DOHH2 (cell line): ENCODE results near the gene UXS1.

Experiments
- H3F3A ChIP-seq: fragments of 200-600 bp; sonication (generic), shearing (Covaris generic); 2 replicates; pipeline ENCODE4 v1.6.0; 2016; ENCODE audit warnings: antibody characterized with exemption, mild to moderate bottlenecking; ENCODE audit not compliant: control insufficient read depth, insufficient read depth
- H3K27ac ChIP-seq: fragments of 200-600 bp; sonication (generic); 2 replicates; pipeline ENCODE4 v1.5.1; 2014; ENCODE audit warnings: low read depth, mild to moderate bottlenecking, low read length, moderate library complexity
- H3K27me3 ChIP-seq: fragments of 200-600 bp; sonication (generic); 2 replicates; pipeline ENCODE4 v1.6.1; 2014; ENCODE audit warnings: mild to moderate bottlenecking, low read length, mixed read lengths; ENCODE audit not compliant: control insufficient read depth
- H3K36me3 ChIP-seq: fragments of 200-600 bp; sonication (generic); 2 replicates; pipeline ENCODE4 v1.6.1; 2014; ENCODE audit warnings: mild to moderate bottlenecking, low read length, moderate library complexity, mixed read lengths; ENCODE audit not compliant: control insufficient read depth
- H3K4me1 ChIP-seq: fragments of 200-600 bp; sonication (generic); 2 replicates; pipeline ENCODE4 v1.6.1; 2014; ENCODE audit warnings: mild to moderate bottlenecking, low read length, mixed read lengths; ENCODE audit not compliant: control insufficient read depth
- H3K4me2 ChIP-seq: fragments of 200-600 bp; sonication (generic); 2 replicates; pipeline ENCODE4 v1.6.0; 2014; ENCODE audit warnings: mild to moderate bottlenecking, low read length, moderate library complexity
- H3K4me3 ChIP-seq: fragments of 200-600 bp; sonication (generic); 2 replicates; pipeline ENCODE4 v1.5.1; 2014; ENCODE audit warnings: mild to moderate bottlenecking, low read length, mixed read lengths
- H3K79me2 ChIP-seq: fragments of 200-600 bp; sonication (generic); 2 replicates; pipeline ENCODE4 v1.6.1; 2014; ENCODE audit warnings: mild to moderate bottlenecking, low read length, mixed read lengths; ENCODE audit not compliant: control insufficient read depth
- H3K9me2 ChIP-seq: fragments of 200-600 bp; sonication (generic); replicated peaks from 2 replicates; pipeline ENCODE4 v1.6.1; 2014; ENCODE audit warnings: mild to moderate bottlenecking, low read length, mixed read lengths; ENCODE audit not compliant: control insufficient read depth
- H3K9me3 ChIP-seq: fragments of 200-600 bp; sonication (generic); 2 replicates; pipeline ENCODE4 v1.6.1; 2014; ENCODE audit warnings: antibody characterized with exemption, low read length, mixed read lengths; ENCODE audit not compliant: control insufficient read depth, insufficient read depth
- H4K20me1 ChIP-seq: fragments of 200-600 bp; sonication (generic); 2 replicates; pipeline ENCODE4 v1.6.0; 2014; ENCODE audit warnings: low read depth, mild to moderate bottlenecking, antibody characterized with exemption, low read length, moderate library complexity; ENCODE audit not compliant: control insufficient read depth, insufficient read depth
- EZH2phosphoT487 ChIP-seq: fragments of 200-600 bp; sonication (generic); IDR thresholded peaks from 2 replicates; pipeline ENCODE4 v1.6.1; 2017; ENCODE audit warnings: borderline replicate concordance, mild to moderate bottlenecking, antibody characterized with exemption, low read length, moderate library complexity, mixed read lengths
- TF ChIP-seq, protein P1 (sequence below): fragments of 200-600 bp; sonication (generic); IDR thresholded peaks from one replicate; pipeline ENCODE4 v1.5.1; 2014; ENCODE audit warnings: antibody characterized with exemption, mild to moderate bottlenecking, low read depth, low read length; ENCODE audit not compliant: poor library complexity, severe bottlenecking

UXS1 gene

DNA sequence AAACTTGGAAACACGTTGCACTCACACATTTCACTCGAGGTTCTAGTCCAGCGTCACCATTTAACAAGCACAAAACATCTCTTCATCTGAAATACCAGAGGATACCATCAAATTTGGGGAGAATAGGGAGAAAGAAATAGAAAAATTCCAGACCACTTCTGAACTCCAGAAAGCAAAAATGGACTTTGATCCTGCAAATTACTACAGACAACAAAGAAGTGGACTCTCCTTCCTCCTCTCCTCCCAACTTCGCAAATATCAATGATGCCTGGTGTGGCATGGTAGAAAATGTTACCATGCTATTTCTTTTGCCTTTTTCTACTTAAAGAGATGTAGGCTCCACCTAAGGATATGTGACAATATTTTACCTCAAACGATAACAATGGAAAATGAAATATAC, 13.5 kb downstream of the UXS1 start:
- no peaks in the 10 kb centered on the region for H3K9me2 ChIP-seq
- H3K36me3 ChIP-seq, result no peaks in the 10 kb centered on the region
- H4K20me1 ChIP-seq, result no peaks in the 10 kb centered on the region
- H3K27ac ChIP-seq, result no peak overlapping the region
- no peak overlapping the region for H3K4me3 ChIP-seq
- H3K9me3 ChIP-seq, result no peaks in the 10 kb centered on the region
- peaks cover 21% of the 10 kb centered on the region for H3K79me2 ChIP-seq
- no peaks in the 10 kb centered on the region for H3K4me1 ChIP-seq
- TF ChIP-seq EZH2phosphoT487, result no peak
- TF ChIP-seq, protein P1, sequence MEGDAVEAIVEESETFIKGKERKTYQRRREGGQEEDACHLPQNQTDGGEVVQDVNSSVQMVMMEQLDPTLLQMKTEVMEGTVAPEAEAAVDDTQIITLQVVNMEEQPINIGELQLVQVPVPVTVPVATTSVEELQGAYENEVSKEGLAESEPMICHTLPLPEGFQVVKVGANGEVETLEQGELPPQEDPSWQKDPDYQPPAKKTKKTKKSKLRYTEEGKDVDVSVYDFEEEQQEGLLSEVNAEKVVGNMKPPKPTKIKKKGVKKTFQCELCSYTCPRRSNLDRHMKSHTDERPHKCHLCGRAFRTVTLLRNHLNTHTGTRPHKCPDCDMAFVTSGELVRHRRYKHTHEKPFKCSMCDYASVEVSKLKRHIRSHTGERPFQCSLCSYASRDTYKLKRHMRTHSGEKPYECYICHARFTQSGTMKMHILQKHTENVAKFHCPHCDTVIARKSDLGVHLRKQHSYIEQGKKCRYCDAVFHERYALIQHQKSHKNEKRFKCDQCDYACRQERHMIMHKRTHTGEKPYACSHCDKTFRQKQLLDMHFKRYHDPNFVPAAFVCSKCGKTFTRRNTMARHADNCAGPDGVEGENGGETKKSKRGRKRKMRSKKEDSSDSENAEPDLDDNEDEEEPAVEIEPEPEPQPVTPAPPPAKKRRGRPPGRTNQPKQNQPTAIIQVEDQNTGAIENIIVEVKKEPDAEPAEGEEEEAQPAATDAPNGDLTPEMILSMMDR, result no peak
- no peaks in the 10 kb centered on the region for H3K27me3 ChIP-seq
- no peaks in the 10 kb centered on the region for H3F3A ChIP-seq
- no peak overlapping the region for H3K4me2 ChIP-seq

DNA sequence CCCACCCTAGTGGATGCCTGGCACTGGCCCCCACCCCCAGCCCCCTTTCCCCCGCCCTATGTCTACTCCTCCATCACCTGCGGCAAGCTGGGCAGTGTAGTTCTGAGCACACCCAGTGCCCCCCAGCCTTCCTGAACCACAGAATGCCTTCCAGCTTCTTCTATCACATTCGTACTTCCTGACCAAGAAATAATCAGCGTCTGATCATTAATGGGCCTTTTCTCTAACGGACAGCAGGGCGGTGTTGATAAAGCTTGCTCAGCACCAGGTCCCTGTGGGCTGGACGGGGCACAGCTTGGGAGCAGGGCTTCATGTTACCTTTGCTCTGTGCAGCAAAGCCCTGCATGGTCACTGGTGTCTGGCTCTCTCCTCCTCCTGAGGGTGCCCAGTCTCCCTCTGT, 15.4 kb downstream of the UXS1 start:
- H3K9me3 ChIP-seq, result no peaks in the 10 kb centered on the region
- H3K9me2 ChIP-seq, result no peaks in the 10 kb centered on the region
- no peak overlapping the region for H3K4me3 ChIP-seq
- H3K4me1 ChIP-seq, result no peaks in the 10 kb centered on the region
- no peak for TF ChIP-seq EZH2phosphoT487
- TF ChIP-seq, protein P1, result no peak
- no peaks in the 10 kb centered on the region for H4K20me1 ChIP-seq
- no peaks in the 10 kb centered on the region for H3K27me3 ChIP-seq
- H3F3A ChIP-seq, result no peaks in the 10 kb centered on the region
- H3K79me2 ChIP-seq, result peaks cover 9% of the 10 kb centered on the region; the same call in 1 of the 2 replicates
- no peaks in the 10 kb centered on the region for H3K36me3 ChIP-seq
- H3K4me2 ChIP-seq, result no peak overlapping the region
- no peak overlapping the region for H3K27ac ChIP-seq

DNA sequence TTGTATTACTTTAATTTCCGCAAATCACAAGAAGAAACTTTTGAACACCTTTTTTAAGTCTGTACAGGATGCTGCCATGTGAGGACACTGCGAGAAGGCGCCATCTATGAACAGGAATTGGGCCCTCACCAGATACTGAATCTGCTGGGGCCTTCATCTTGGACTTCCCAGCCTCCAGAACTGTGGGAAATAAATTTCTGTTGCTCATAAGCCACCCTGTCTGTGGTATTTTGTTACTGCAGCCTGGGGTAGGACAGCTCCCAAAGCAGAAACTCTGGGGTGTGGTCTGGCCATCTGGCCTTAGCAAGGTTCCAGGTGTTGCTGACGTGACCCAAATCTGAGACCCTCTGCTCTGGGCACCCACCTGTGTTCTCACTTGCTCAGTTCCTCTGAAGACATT, 16.5 kb downstream of the UXS1 start:
- Histone ChIP-seq H3F3A (no peaks in the 10 kb centered on the region), H3K4me2 (no peak overlapping the region), H3K9me3 (no peaks in the 10 kb centered on the region), H3K36me3 (no peaks in the 10 kb centered on the region), H3K79me2 (0 out of 2 replicates have a peak, but pooled peaks cover 4% of the 10 kb centered on the region), H3K27ac (no peak overlapping the region), H3K9me2 (no peaks in the 10 kb centered on the region), H3K4me1 (no peaks in the 10 kb centered on the region), H4K20me1 (no peaks in the 10 kb centered on the region), H3K27me3 (no peaks in the 10 kb centered on the region), H3K4me3 (no peak overlapping the region)
- TF ChIP-seq, protein P1, result no peak
- no peak for TF ChIP-seq EZH2phosphoT487
